Activated CD8-positive, alpha-beta memory T cell treated with anti-CD3 and anti-CD28 coated beads, Interleukin-2, amount 50 U/mL, for 24 hours (primary cell): ENCODE data around the gene CIB2.

Experiments used
- DNase-seq: peaks from one replicate; pipeline ENCODE4 v3.0.0-alpha.2; 2020; ENCODE audit errors: extremely low read depth

Gene CIB2

DNA sequence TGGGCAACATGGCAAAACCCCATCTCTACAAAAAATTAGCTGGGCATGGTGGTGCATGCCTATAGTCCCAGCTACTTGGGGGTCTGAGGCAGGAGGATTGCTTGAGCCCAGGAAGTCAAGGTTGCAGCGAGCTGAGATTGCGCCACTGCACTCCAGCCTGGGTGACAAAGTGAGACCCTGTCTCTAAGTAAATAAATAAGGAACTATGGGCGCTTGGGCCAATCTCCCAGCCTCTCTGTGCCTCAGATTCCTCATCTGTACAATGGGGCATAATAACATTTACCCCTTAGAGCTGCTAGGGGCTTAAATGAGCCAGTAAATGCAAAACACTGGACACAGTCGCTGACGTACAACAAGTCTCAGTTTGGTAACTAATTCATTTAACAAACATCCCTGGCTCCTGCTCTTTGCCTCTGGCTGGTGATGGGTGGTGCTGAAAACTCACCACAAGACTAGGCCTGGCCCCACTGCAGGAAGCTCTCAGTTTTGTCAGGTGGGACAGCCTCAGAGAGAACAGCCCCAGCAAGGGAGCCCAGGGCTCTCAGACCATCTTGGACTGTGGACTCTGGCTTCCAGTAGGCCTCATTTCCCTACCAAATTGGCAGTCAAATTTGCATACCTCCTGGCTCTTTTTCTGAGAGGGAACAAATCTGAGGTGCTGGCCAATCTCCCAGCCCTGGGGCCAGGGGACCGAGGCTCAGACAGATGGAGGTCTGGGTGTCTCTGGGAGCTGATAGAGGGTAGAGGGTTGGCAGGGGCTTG lies 47.4 kb downstream of the CIB2 start:
- no peak for DNase-seq

DNA sequence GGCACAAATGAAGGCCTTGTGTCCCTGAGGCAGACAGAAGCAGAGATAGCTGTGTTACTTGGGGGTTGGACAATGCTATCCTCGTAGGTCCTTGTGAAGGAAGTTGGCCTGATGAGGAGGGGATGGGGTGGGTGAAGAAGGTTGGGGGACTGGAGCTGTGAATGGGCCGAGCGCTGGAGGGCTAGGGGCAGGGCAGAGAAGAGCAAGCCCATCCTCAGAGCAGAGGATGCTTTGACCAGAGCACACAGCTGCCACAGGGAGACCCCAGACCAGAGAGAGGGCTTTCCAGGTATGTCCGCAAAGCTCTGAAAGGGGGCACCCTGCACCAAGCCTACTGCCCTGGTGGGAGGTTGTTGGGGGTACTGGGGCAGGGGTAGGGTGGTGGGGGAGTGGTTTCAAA lies 48.1 kb downstream of the CIB2 start:
- no peak for DNase-seq

DNA sequence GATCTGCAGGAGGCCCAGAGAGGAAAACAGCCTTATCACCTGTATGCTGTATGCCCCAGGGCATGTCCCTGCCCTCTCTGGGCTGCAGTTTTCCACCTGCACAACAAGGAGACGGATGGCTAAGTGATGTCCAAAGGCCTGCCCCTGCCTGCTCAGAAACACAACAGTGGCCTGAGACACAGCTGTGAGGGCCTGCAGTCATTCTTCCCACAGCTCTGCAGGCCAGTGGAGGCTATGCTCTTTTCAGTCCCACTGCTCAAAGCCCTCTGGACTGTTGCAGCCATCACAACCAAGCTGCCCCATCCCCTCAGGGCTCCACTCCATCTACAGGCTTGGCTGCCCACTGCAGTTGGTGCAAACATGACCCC lies 48.5 kb downstream of the CIB2 start:
- no peak for DNase-seq

DNA sequence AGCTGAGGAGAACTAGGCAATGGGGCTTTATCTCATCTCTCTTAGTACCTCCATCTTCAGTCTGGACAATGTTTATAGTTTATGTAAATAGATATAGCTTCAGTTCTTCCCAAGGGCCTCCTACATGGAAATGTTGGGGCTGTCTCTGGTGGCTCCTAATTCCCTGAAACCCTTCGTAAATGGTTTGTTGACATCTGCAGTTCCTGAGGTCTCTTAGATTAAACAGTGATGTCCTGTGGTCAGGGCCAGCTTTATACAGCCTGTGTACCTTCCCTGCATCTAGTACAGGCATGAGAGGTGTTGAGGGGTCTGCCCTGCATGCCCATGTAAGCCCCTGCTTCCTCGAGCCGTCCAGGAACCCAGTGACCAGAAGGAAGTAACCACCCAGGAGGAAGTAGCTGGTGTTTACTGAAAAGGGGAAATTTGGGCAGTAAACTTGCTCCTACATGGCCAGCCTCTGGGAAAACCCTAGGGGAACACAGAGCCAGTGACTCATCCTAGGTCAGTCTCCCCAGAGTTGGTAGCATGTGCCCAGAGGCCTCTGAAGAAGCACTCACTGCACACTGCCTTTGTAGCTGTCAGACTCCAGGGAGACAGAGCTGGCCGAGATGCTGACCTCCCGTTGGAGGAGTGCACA lies 49.0 kb downstream of the CIB2 start:
- DNase-seq: no peak

GRCh38 chr15:78080088-78080460 lies 51.2 kb downstream of the CIB2 start:
- no peak for DNase-seq

- DNase-seq: no peak
Measured at GRCh38 chr15:78079298-78080087, 51.8 kb downstream of the CIB2 start.

GRCh38 chr15:78077871-78078210 lies 53.4 kb downstream of the CIB2 start:
- no peak for DNase-seq

GRCh38 chr15:78077053-78077870 lies 54.0 kb downstream of the CIB2 start, which contains the start of gene TBC1D2B:
Gene TBC1D2B (minus strand): TSS chr15:78077711. CDS start chr15:78077652, 59 bp downstream.
- DNase-seq: peak; percentile 44

- no peak for DNase-seq
Measured at GRCh38 chr15:78076231-78077052, 54.8 kb downstream of the CIB2 start.

DNA sequence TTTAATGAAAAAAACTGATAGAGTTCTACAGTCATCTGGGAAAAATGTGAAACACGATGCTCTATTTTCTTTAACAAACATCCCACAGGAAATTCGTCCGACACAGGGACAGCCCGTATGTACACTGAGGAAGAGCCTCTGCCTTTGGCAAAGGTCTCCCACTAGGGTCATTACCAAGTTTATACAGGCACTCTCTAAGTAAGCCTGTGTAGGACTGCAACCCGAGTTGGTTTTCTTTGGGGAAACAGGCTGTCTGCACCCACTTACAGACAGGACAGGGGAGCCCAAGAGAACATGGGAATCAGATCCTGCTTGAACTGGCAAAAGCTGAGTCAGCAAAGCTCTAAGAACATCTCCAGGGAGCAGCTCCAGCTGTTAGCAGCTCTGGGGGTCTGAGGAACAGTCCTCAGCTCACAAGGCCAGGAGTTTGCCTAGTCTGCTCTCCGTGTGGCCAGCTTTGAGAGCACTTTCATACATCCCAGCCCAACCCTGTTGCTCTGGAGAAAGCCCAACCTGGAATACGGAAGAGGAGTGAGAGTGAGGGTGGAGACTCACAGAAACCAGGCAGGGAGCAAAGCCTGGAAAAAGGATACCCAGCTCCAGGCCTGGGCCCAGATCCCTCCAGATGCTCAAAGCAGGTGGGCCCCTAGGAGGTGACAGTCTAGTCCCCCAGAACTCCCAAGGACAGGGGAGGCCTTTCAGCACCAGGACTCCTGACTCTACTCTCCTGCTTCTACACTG lies 55.6 kb downstream of the CIB2 start:
- no peak for DNase-seq

DNA sequence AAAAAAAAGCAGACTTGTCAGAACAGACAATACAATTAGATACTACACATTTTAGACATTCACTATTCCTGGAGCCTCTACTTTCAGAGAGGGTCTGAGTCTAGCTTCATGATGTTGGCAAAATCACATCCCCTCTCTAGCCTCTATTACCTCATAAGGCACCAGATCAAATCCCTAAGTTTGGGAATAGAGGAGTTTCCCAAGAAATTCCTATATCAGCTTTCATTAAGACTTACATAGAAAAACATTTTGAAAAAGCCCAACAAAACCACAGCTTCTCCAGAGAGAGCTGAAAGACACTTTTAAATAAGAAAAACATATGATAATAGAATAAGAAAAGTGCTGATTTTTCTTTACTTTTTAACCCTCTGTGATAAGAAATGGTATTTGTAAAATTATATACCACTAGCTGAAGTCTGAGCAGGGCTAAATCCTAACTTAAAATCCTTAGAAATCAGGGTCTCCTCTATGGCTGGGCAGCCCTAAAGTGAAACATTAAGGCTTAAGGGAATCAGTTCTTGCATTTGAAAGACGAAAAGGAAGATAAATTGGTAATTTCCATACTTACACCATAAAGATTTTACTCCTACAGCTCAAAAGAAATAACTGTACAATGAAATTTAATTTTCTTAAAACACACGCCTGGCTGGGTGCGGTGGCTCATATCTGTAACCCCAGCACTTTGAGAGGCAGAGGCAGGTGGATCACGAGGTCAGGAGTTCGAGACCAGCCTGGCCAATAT lies 58.0 kb downstream of the CIB2 start:
- no peak for DNase-seq

DNA sequence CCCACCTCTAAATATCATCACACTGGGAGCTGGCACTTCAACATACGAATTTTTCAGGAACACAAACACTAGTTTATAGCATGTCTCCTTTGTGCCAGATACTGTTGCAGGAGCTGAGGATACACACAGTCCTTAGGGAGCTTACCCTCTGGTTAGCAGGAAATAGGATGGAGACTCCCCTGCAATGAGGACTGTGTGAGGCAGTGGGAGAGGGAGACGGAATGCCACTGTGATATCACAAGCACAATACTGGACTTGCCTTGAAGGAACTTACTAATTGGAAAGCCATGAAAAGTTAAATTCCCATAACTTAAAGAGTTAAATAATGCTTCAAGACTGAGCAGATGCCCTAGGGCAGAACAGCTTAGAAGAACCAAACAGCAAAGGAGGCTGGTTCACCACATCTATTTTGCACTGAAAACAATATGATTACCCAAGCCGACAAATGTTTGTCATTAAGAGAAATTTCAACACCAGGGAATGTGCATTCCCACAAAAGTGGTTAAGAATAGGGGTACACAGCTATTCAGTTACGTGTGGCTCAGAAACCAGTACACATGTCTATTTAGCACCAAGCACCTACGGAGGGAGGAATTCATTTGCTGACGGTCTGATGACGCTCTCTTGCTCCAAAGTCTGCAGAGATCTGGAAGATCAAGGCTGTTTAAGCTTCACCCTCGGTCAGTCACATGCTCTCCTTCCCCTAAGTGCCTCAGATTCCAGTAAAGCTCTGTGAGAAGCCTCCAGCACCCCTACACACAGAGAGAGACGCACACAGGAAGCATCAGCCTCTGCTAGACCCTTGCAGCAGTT lies 59.0 kb downstream of the CIB2 start:
- DNase-seq: no peak

DNA sequence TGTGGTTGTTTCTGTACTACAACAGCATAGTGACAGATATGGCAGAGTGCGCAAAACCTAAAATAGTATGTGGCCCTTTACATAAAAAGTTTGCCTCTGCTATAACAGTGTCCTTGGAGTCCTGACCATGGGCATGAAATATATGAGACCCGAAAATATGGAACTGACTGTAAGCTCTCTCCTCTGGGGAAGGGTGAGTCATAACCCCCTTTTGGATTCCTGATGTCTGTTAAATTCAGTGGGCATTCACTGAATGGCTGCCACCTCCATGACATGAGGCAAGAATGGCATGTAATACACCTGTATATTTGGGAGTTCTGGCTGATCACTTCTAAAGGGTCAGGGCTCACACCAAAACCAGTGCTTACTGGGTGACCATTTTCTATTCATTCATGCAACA lies 59.9 kb downstream of the CIB2 start:
- no peak for DNase-seq

DNA sequence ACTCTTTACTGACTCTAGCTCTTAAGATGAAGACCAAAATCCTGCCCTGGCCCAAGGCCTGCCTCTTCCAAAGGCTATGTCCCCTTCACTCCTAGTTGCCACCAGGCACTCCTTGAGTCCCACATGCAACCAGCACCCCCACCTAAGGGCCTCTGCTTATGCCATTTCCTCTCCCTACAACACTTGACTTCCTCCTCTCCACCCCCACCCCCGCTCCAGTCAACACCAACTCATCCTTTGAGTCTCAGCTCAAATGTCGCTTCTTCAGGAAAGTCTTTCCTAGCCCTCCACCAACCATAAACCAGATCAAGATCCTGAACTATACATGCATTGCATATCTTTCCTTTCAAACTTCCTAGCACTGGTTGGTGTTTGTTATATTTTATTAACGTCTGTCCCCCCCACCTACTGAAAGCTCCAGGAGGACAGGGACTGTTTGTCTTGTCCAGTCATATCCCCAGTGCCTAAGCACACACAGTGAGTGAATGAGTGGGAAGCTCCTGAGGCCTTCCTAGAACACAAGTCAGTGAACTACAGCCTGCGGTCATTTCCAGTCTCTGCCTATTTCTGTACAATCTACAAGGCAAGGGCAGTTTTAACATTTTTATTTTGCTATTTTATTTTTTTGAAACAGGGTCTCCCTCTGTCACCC lies 61.1 kb downstream of the CIB2 start:
- no peak for DNase-seq

DNA sequence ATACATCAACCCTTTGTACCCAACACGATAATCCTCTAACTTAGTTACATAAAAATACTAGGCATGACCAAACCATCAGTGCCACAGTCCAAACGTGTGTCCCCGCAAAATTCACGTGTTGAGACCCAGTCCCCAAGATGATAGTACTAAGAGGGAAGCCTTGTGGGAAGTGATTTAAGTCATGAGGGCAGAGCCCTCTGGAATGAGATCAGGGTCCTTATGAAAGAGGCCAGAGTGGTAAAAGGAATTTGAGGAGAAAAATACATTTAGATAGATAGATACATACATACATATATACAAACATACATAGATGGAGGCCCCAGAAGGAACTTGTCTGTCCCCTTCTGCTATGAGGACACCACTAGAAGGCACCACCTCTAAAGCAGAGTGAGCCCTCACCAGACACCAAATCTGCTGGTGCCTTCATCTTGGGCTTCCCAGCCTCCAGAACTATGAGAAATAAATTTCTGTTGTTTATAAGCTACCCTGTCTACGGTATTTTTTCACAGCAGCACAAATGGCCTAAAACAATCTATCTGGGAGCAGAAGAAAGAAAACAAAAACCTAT lies 61.7 kb downstream of the CIB2 start:
- DNase-seq: no peak

- DNase-seq: no peak
Measured at GRCh38 chr15:78069052-78069414, 62.2 kb downstream of the CIB2 start.

DNA sequence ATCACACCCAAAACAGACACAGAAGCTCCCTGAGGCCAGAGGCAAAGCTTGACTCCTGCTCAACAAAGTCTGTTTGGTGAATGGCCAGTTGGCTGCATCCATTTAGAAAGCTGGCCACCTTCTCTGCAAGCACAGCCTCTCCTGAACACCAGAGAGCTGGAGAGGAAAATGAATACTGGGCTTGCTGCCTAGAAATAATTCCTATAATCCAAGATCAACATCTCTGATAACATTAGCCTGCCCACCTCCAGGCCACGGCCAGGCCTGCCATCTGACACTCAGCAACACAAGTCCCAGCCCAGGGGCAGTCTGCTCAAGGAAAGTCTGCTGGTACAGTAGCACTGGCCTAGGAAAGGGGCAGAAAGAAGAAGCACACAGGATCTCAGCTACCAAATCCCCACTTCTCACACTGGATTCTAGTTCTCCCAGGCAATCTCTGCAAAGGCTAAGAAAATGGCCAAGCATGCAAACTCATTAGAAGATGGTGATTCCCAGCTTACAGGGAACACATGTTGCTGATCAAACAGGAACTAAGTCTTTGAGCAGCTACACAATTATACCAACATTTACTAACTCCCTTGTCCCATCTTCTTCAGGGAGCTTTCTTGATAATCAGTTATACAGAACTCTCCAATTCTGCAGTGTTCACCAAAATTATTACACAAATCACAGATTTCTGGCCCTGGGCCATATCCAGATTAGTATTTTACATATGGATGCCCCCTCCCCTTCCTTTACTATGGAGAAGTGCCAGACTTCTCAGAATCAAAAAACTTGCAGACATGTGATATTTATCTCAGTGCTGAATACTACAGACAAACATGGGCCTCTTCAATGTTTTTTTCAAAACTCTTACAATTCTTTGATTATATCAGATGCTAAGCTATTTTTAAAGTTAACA lies 63.7 kb downstream of the CIB2 start:
- no peak for DNase-seq
